Measurements from ENCODE around the gene LIPT2.

LIPT2 gene

GRCh38 chr11:74449369-74449931 lies 44.1 kb downstream of the LIPT2 start:
- peak; percentile 94 for ATAC-seq
- no peak for TF ChIP-seq ISL1 (CRISPR knock-in tag; IDR thresholded peaks at IDR 0.05)
- no peak for TF ChIP-seq ZFP3 (CRISPR knock-in tag; IDR thresholded peaks at IDR 0.05)
- TF ChIP-seq ZNF70 (CRISPR knock-in tag; IDR thresholded peaks at IDR 0.05) = no peak
- TF ChIP-seq TCF4 (CRISPR knock-in tag; IDR thresholded peaks at IDR 0.05; ENCODE audit: borderline replicate concordance) = no peak
- no peak for TF ChIP-seq ZNF565 (CRISPR knock-in tag; conservative IDR thresholded peaks at IDR 0.05; ENCODE audit: low read depth)
- TF ChIP-seq CSDC2 (CRISPR knock-in tag; IDR thresholded peaks at IDR 0.05) = no peak
- no peak for TF ChIP-seq TOX (CRISPR knock-in tag; IDR thresholded peaks at IDR 0.05; ENCODE audit: borderline replicate concordance)
- no peak for TF ChIP-seq ESRRG (CRISPR knock-in tag; IDR thresholded peaks at IDR 0.05)
- no peak for TF ChIP-seq ARNTL (CRISPR knock-in tag; IDR thresholded peaks at IDR 0.05; ENCODE audit: borderline replicate concordance, low read depth)
- no peak for TF ChIP-seq GLIS3 (CRISPR knock-in tag; IDR thresholded peaks at IDR 0.05)
- TF ChIP-seq RARB (CRISPR knock-in tag; IDR thresholded peaks at IDR 0.05) = no peak
- TF ChIP-seq ZNF8 (CRISPR knock-in tag; IDR thresholded peaks at IDR 0.05) = no peak

GRCh38 chr11:74447720-74448119 lies 45.8 kb downstream of the LIPT2 start:
- no peak for ATAC-seq
- TF ChIP-seq TSHZ2 (CRISPR knock-in tag; IDR thresholded peaks at IDR 0.05) (no peak), ISL1 (CRISPR knock-in tag; IDR thresholded peaks at IDR 0.05) (peak; percentile 56; the same call in 1 of the 2 replicates)

GRCh38 chr11:74446532-74446938 lies 47.0 kb downstream of the LIPT2 start:
- ATAC-seq = peak; percentile 41; the same call in 1 of the 3 replicates
- TF ChIP-seq TCF4 (CRISPR knock-in tag; IDR thresholded peaks at IDR 0.05; ENCODE audit: borderline replicate concordance) = peak; percentile 78
- 0 out of 2 replicates have a peak, but pooled peaks have one; percentile 25 for TF ChIP-seq TSHZ2 (CRISPR knock-in tag; IDR thresholded peaks at IDR 0.05)
- TF ChIP-seq ISL1 (CRISPR knock-in tag; IDR thresholded peaks at IDR 0.05) = no peak

GRCh38 chr11:74444173-74444826 lies 49.2 kb downstream of the LIPT2 start:
- no peak for TF ChIP-seq ZFP3 (CRISPR knock-in tag; IDR thresholded peaks at IDR 0.05)
- TF ChIP-seq ZFP30 (CRISPR knock-in tag; IDR thresholded peaks at IDR 0.05) = no peak
- TF ChIP-seq PPARA (CRISPR knock-in tag; IDR thresholded peaks at IDR 0.05; ENCODE audit: borderline replicate concordance) = no peak
- TF ChIP-seq SNAI2 (CRISPR knock-in tag; IDR thresholded peaks at IDR 0.05) = no peak
- no peak for TF ChIP-seq CREB5 (CRISPR knock-in tag; IDR thresholded peaks at IDR 0.05; ENCODE audit: low read depth)
- TF ChIP-seq PATZ1 (CRISPR knock-in tag; IDR thresholded peaks at IDR 0.05; ENCODE audit: borderline replicate concordance) = no peak
- no peak for TF ChIP-seq ZNF8 (CRISPR knock-in tag; IDR thresholded peaks at IDR 0.05)
- no peak for TF ChIP-seq CSRNP3 (CRISPR knock-in tag; IDR thresholded peaks at IDR 0.05)
- no peak for TF ChIP-seq GLIS3 (CRISPR knock-in tag; IDR thresholded peaks at IDR 0.05)
- TF ChIP-seq OSR1 (CRISPR knock-in tag; IDR thresholded peaks at IDR 0.05) = no peak
- TF ChIP-seq TOX (CRISPR knock-in tag; IDR thresholded peaks at IDR 0.05; ENCODE audit: borderline replicate concordance) = no peak
- no peak for TF ChIP-seq RARB (CRISPR knock-in tag; IDR thresholded peaks at IDR 0.05)
- TF ChIP-seq TCF4 (CRISPR knock-in tag; IDR thresholded peaks at IDR 0.05; ENCODE audit: borderline replicate concordance) = no peak
- TF ChIP-seq ISL1 (CRISPR knock-in tag; IDR thresholded peaks at IDR 0.05) = no peak
- TF ChIP-seq ESRRG (CRISPR knock-in tag; IDR thresholded peaks at IDR 0.05) = no peak
- no peak for TF ChIP-seq ZNF70 (CRISPR knock-in tag; IDR thresholded peaks at IDR 0.05)
- TF ChIP-seq ZNF565 (CRISPR knock-in tag; conservative IDR thresholded peaks at IDR 0.05; ENCODE audit: low read depth) = no peak
- TF ChIP-seq ARNTL (CRISPR knock-in tag; IDR thresholded peaks at IDR 0.05; ENCODE audit: borderline replicate concordance, low read depth) = no peak
- TF ChIP-seq ZC3H10 (CRISPR knock-in tag; IDR thresholded peaks at IDR 0.05) = no peak
- TF ChIP-seq POU6F1 (CRISPR knock-in tag; IDR thresholded peaks at IDR 0.05; ENCODE audit: borderline replicate concordance, low read depth) = no peak
- ATAC-seq = no peak

All from SK-N-SH treated with all-trans-retinoic acid at 6 μM for 48 hours (cell line).